DOHH2 (cell line): ENCODE measurements around the gene NUP93.

Experiments used
- H3F3A ChIP-seq: fragments of 200-600 bp; sonication (generic), shearing (Covaris generic); 2 replicates; pipeline ENCODE4 v1.6.0; 2016; ENCODE audit warnings: antibody characterized with exemption, mild to moderate bottlenecking; ENCODE audit not compliant: control insufficient read depth, insufficient read depth
- H3K27ac ChIP-seq: fragments of 200-600 bp; sonication (generic); 2 replicates; pipeline ENCODE4 v1.5.1; 2014; ENCODE audit warnings: low read depth, mild to moderate bottlenecking, low read length, moderate library complexity
- H3K27me3 ChIP-seq: fragments of 200-600 bp; sonication (generic); 2 replicates; pipeline ENCODE4 v1.6.1; 2014; ENCODE audit warnings: mild to moderate bottlenecking, low read length, mixed read lengths; ENCODE audit not compliant: control insufficient read depth
- H3K36me3 ChIP-seq: fragments of 200-600 bp; sonication (generic); 2 replicates; pipeline ENCODE4 v1.6.1; 2014; ENCODE audit warnings: mild to moderate bottlenecking, low read length, moderate library complexity, mixed read lengths; ENCODE audit not compliant: control insufficient read depth
- H3K4me1 ChIP-seq: fragments of 200-600 bp; sonication (generic); 2 replicates; pipeline ENCODE4 v1.6.1; 2014; ENCODE audit warnings: mild to moderate bottlenecking, low read length, mixed read lengths; ENCODE audit not compliant: control insufficient read depth
- H3K4me2 ChIP-seq: fragments of 200-600 bp; sonication (generic); 2 replicates; pipeline ENCODE4 v1.6.0; 2014; ENCODE audit warnings: mild to moderate bottlenecking, low read length, moderate library complexity
- H3K4me3 ChIP-seq: fragments of 200-600 bp; sonication (generic); 2 replicates; pipeline ENCODE4 v1.5.1; 2014; ENCODE audit warnings: mild to moderate bottlenecking, low read length, mixed read lengths
- H3K79me2 ChIP-seq: fragments of 200-600 bp; sonication (generic); 2 replicates; pipeline ENCODE4 v1.6.1; 2014; ENCODE audit warnings: mild to moderate bottlenecking, low read length, mixed read lengths; ENCODE audit not compliant: control insufficient read depth
- H3K9me2 ChIP-seq: fragments of 200-600 bp; sonication (generic); replicated peaks from 2 replicates; pipeline ENCODE4 v1.6.1; 2014; ENCODE audit warnings: mild to moderate bottlenecking, low read length, mixed read lengths; ENCODE audit not compliant: control insufficient read depth
- H3K9me3 ChIP-seq: fragments of 200-600 bp; sonication (generic); 2 replicates; pipeline ENCODE4 v1.6.1; 2014; ENCODE audit warnings: antibody characterized with exemption, low read length, mixed read lengths; ENCODE audit not compliant: control insufficient read depth, insufficient read depth
- H4K20me1 ChIP-seq: fragments of 200-600 bp; sonication (generic); 2 replicates; pipeline ENCODE4 v1.6.0; 2014; ENCODE audit warnings: low read depth, mild to moderate bottlenecking, antibody characterized with exemption, low read length, moderate library complexity; ENCODE audit not compliant: control insufficient read depth, insufficient read depth
- EZH2phosphoT487 ChIP-seq: fragments of 200-600 bp; sonication (generic); IDR thresholded peaks from 2 replicates; pipeline ENCODE4 v1.6.1; 2017; ENCODE audit warnings: borderline replicate concordance, mild to moderate bottlenecking, antibody characterized with exemption, low read length, moderate library complexity, mixed read lengths
- TF ChIP-seq, protein P1 (sequence below): fragments of 200-600 bp; sonication (generic); IDR thresholded peaks from one replicate; pipeline ENCODE4 v1.5.1; 2014; ENCODE audit warnings: antibody characterized with exemption, mild to moderate bottlenecking, low read depth, low read length; ENCODE audit not compliant: poor library complexity, severe bottlenecking

Gene NUP93

GRCh38 chr16:56783344-56783743 is 53.4 kb downstream of the NUP93 start:
- H3K36me3 ChIP-seq, result no peaks in the 10 kb centered on the region
- H3K4me1 ChIP-seq, result no peaks in the 10 kb centered on the region
- TF ChIP-seq, protein P1, sequence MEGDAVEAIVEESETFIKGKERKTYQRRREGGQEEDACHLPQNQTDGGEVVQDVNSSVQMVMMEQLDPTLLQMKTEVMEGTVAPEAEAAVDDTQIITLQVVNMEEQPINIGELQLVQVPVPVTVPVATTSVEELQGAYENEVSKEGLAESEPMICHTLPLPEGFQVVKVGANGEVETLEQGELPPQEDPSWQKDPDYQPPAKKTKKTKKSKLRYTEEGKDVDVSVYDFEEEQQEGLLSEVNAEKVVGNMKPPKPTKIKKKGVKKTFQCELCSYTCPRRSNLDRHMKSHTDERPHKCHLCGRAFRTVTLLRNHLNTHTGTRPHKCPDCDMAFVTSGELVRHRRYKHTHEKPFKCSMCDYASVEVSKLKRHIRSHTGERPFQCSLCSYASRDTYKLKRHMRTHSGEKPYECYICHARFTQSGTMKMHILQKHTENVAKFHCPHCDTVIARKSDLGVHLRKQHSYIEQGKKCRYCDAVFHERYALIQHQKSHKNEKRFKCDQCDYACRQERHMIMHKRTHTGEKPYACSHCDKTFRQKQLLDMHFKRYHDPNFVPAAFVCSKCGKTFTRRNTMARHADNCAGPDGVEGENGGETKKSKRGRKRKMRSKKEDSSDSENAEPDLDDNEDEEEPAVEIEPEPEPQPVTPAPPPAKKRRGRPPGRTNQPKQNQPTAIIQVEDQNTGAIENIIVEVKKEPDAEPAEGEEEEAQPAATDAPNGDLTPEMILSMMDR, result no peak
- TF ChIP-seq EZH2phosphoT487, result no peak
- H3K79me2 ChIP-seq, result peaks cover 16% of the 10 kb centered on the region
- H3K9me3 ChIP-seq, result no peaks in the 10 kb centered on the region
- no peaks in the 10 kb centered on the region for H4K20me1 ChIP-seq
- H3K27ac ChIP-seq, result no peak overlapping the region
- H3K4me2 ChIP-seq, result no peak overlapping the region
- no peaks in the 10 kb centered on the region for H3K27me3 ChIP-seq
- H3K9me2 ChIP-seq, result no peaks in the 10 kb centered on the region
- H3F3A ChIP-seq, result no peaks in the 10 kb centered on the region
- no peak overlapping the region for H3K4me3 ChIP-seq

- no peak overlapping the region for H3K27ac ChIP-seq
- no peaks in the 10 kb centered on the region for H3K4me1 ChIP-seq
- no peaks in the 10 kb centered on the region for H4K20me1 ChIP-seq
- H3K9me3 ChIP-seq, result no peaks in the 10 kb centered on the region
- H3K4me2 ChIP-seq, result no peak overlapping the region
- H3K4me3 ChIP-seq, result no peak overlapping the region
- TF ChIP-seq, protein P1, result no peak
- TF ChIP-seq EZH2phosphoT487, result no peak
- H3K27me3 ChIP-seq, result no peaks in the 10 kb centered on the region
- no peaks in the 10 kb centered on the region for H3F3A ChIP-seq
- peaks cover 16% of the 10 kb centered on the region for H3K79me2 ChIP-seq
- H3K9me2 ChIP-seq, result no peaks in the 10 kb centered on the region
- H3K36me3 ChIP-seq, result no peaks in the 10 kb centered on the region
Measured at GRCh38 chr16:56785317-56785716, 55.4 kb downstream of the NUP93 start.

- H3K9me2 ChIP-seq, result no peaks in the 10 kb centered on the region
- H3K27me3 ChIP-seq, result no peaks in the 10 kb centered on the region
- H3K4me1 ChIP-seq, result no peaks in the 10 kb centered on the region
- no peak overlapping the region for H3K4me2 ChIP-seq
- no peak overlapping the region for H3K4me3 ChIP-seq
- H3K36me3 ChIP-seq, result no peaks in the 10 kb centered on the region
- no peaks in the 10 kb centered on the region for H3F3A ChIP-seq
- TF ChIP-seq, protein P1, result no peak
- no peak for TF ChIP-seq EZH2phosphoT487
- H4K20me1 ChIP-seq, result no peaks in the 10 kb centered on the region
- H3K27ac ChIP-seq, result no peak overlapping the region
- peaks cover 16% of the 10 kb centered on the region for H3K79me2 ChIP-seq
- H3K9me3 ChIP-seq, result no peaks in the 10 kb centered on the region
Measured at GRCh38 chr16:56787167-56787566, 57.2 kb downstream of the NUP93 start.
